ENCODE data around the gene LRP6. TPM values are rescaled to one million over a fixed set of nuclear protein-coding genes. Genes with fewer than 3 reads are reported as not detected.

The LRP6 gene
- total RNA-seq, 4 donors from 2014 or later = 11.7 to 102 (median 58.9) TPM

GRCh38 chr12:12094481-12094880, 172.4 kb downstream of the LRP6 start:
- TF ChIP-seq POLR2A (IDR thresholded peaks at IDR 0.05) (no peak), POLR2AphosphoS5 (IDR thresholded peaks at IDR 0.05) (no peak), CTCF (IDR thresholded peaks at IDR 0.05) (no peak), EP300 (IDR thresholded peaks at IDR 0.05; ENCODE audit: low read depth) (no peak)
- 74% methylated on average over 4 of the region's 4 CpGs; no CpG with 5 or more reads in 1 of the 2 donors for WGBS, 2 donors (ENCODE audit: low coverage in 1 of 2)

GRCh38 chr12:12091977-12092663, 174.7 kb downstream of the LRP6 start:
- H3K27ac ChIP-seq = no peak overlapping the region
- peaks cover 0 to 6% (median 5%) of the 10 kb centered on the region in 4 donors for H3K36me3 ChIP-seq
- in situ Hi-C loops (cut with MboI; ENCODE audit: low pct_ligation_motif_present in 1 of 4, low pct_unique_long_range_greater_than_20kb in 1 of 4, low sequenced_read_pairs in 3 of 4) (loop anchor here in 1 of 4 donors (25.0 kb wide), 1 partner anchor 245 kb away; no protein-coding TSS in a partner anchor), intact Hi-C loops (cut with DNase I; ENCODE audit: low total_unique reads) (no loop called here)
- peak; percentile 17 for DNase-seq
- TF ChIP-seq POLR2A (IDR thresholded peaks at IDR 0.05) (no peak), POLR2AphosphoS5 (IDR thresholded peaks at IDR 0.05) (no peak)
- WGBS, 2 donors (ENCODE audit: low coverage in 1 of 2) = 70% methylated on average over 14 of the region's 14 CpGs; no CpG with 5 or more reads in 1 of the 2 donors
- H3K4me3 ChIP-seq = no peak overlapping the region
- no peaks in the 10 kb centered on the region for H3K27me3 ChIP-seq
- no peaks in the 10 kb centered on the region for H3K4me1 ChIP-seq
- no peaks in the 10 kb centered on the region for H3K9me3 ChIP-seq

More at GRCh38 chr12:12094481-12094880, 172.4 kb downstream of the LRP6 start:
- no peak for DNase-seq
- in situ Hi-C loops (cut with MboI; ENCODE audit: low pct_ligation_motif_present in 1 of 4, low pct_unique_long_range_greater_than_20kb in 1 of 4, low sequenced_read_pairs in 3 of 4) = loop anchor here in 1 of 4 donors (25.0 kb wide), 1 partner anchor 243 kb away; no protein-coding TSS in a partner anchor
- Histone ChIP-seq H3K27ac (no peak overlapping the region), H3K36me3 (peaks cover 0 to 9% (median 5%) of the 10 kb centered on the region in 4 donors), H3K9me3 (no peaks in the 10 kb centered on the region), H3K4me1 (no peaks in the 10 kb centered on the region), H3K27me3 (no peaks in the 10 kb centered on the region), H3K4me3 (no peak overlapping the region)
- intact Hi-C loops (cut with DNase I; ENCODE audit: low total_unique reads) = no loop called here

DNA sequence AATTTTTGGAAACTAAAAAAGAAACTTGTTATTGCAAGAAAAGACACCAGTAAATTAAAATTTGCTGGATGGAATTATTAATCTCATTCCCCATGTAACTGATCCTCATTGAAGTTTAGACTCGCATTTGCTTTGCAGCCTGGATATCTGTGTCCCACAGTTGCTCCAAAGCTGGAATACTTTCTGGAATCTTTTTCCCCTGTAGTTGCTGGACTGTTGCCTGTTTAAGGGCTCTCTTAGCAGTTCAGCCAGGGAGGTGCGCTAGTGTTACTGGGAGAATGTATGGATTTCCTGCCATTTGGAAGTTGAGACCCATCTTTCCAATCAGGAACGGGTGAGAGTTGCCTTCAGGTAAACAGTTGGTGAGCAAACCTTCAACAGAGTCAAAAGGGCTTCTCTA, 175.8 kb downstream of the LRP6 start:
- no peak overlapping the region for H3K27ac ChIP-seq
- H3K4me1 ChIP-seq = peaks cover 0 to 2% (median under 1%) of the 10 kb centered on the region in 4 donors
- no peaks in the 10 kb centered on the region for H3K27me3 ChIP-seq
- in situ Hi-C loops (cut with MboI; ENCODE audit: low pct_ligation_motif_present in 1 of 4, low pct_unique_long_range_greater_than_20kb in 1 of 4, low sequenced_read_pairs in 3 of 4) (loop anchor here in 1 of 4 donors (25.0 kb wide), 1 partner anchor 246 kb away; no protein-coding TSS in a partner anchor), intact Hi-C loops (cut with DNase I; ENCODE audit: low total_unique reads) (no loop called here)
- H3K36me3 ChIP-seq = peaks cover 0 to 6% (median 3%) of the 10 kb centered on the region in 4 donors
- H3K4me3 ChIP-seq = no peak overlapping the region
- TF ChIP-seq EP300 (IDR thresholded peaks at IDR 0.05; ENCODE audit: low read depth) (no peak), CTCF (IDR thresholded peaks at IDR 0.05) (no peak), POLR2A (IDR thresholded peaks at IDR 0.05) (no peak), POLR2AphosphoS5 (IDR thresholded peaks at IDR 0.05) (no peak)
- H3K9me3 ChIP-seq = no peaks in the 10 kb centered on the region
- WGBS, 2 donors (ENCODE audit: low coverage in 1 of 2) = 73 to 87% methylated on average over 1 to 3 of the region's 3 CpGs
- no peak for DNase-seq

DNA sequence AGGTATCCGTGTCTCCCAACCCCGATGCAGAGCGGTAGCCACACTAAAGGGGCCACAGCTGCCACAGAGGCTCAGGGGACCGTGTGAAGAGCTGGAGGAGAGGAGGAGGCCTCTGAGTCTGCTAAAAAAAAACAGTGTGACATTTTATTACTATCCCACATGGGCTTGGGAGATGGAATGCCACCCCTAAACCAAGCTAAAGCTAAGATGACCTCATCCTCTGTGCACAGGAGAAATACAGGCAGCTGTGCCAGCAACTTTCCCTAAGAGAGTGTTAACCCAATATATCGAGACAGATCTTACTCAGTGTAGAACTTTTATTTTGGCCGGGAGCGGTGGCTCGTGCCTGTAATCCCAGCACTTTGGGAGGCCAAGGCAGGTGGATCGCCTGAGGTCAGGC, 178.1 kb downstream of the LRP6 start:
- H3K27ac ChIP-seq = no peak overlapping the region
- no peak overlapping the region for H3K4me3 ChIP-seq
- H3K36me3 ChIP-seq = peaks cover 0 to 4% (median 0%) of the 10 kb centered on the region in 4 donors
- no peaks in the 10 kb centered on the region for H3K27me3 ChIP-seq
- H3K4me1 ChIP-seq = peaks cover 0 to 10% (median 2%) of the 10 kb centered on the region in 4 donors
- in situ Hi-C loops (cut with MboI; ENCODE audit: low pct_ligation_motif_present in 1 of 4, low pct_unique_long_range_greater_than_20kb in 1 of 4, low sequenced_read_pairs in 3 of 4) (loop anchor here (10.0 to 25.0 kb wide), 3 partner anchors 236 to 249 kb away; no protein-coding TSS in a partner anchor), intact Hi-C loops (cut with DNase I; ENCODE audit: low total_unique reads) (no loop called here)
- TF ChIP-seq POLR2A (IDR thresholded peaks at IDR 0.05) = no peak
- DNase-seq = no peak
- 88 to 93% methylated on average over 5 to 9 of the region's 9 CpGs for WGBS, 2 donors (ENCODE audit: low coverage in 1 of 2)
- H3K9me3 ChIP-seq = no peaks in the 10 kb centered on the region

GRCh38 chr12:12088147-12088546, 178.7 kb downstream of the LRP6 start:
- peaks cover 0 to 4% (median 0%) of the 10 kb centered on the region in 4 donors for H3K36me3 ChIP-seq
- H3K27me3 ChIP-seq = no peaks in the 10 kb centered on the region
- in situ Hi-C loops (cut with MboI; ENCODE audit: low pct_ligation_motif_present in 1 of 4, low pct_unique_long_range_greater_than_20kb in 1 of 4, low sequenced_read_pairs in 3 of 4) (loop anchor here (10.0 to 25.0 kb wide), 3 partner anchors 237 to 249 kb away; no protein-coding TSS in a partner anchor), intact Hi-C loops (cut with DNase I; ENCODE audit: low total_unique reads) (no loop called here)
- DNase-seq = no peak
- 71 to 83% methylated on average over 10 of the region's 10 CpGs for WGBS, 2 donors (ENCODE audit: low coverage in 1 of 2)
- TF ChIP-seq EP300 (IDR thresholded peaks at IDR 0.05; ENCODE audit: low read depth) = no peak
- TF ChIP-seq POLR2AphosphoS5 (IDR thresholded peaks at IDR 0.05) = no peak
- TF ChIP-seq POLR2A (IDR thresholded peaks at IDR 0.05) = no peak
- no peak for TF ChIP-seq CTCF (IDR thresholded peaks at IDR 0.05)
- H3K4me3 ChIP-seq = no peak overlapping the region
- peaks cover 0 to 10% (median 2%) of the 10 kb centered on the region in 4 donors for H3K4me1 ChIP-seq
- no peak overlapping the region for H3K27ac ChIP-seq
- no peaks in the 10 kb centered on the region for H3K9me3 ChIP-seq

Data from transverse colon (tissue), 4 donors.